ENCODE data around the gene CHPF2. TPM values are rescaled to one million over a fixed set of nuclear protein-coding genes. Genes with fewer than 3 reads are reported as not detected.

The CHPF2 gene
- total and polyA plus RNA-seq, 2 experiments from 2014 or later: 48.0 to 120 TPM

DNA sequence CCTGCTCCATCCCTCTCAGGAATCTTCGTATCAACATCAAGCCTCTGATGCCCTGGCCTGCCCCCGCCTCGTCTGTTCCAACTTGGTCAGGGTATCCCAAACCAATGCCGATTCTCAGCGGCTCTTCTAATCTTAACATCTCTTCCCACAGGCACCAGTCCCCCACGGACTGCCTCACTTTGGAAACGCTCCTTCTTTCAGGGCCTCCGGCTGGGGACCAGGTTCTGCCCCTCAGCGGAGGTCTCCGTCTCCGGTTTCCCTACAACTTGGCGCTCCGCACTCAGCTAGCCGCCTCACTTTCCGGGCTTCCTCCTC is 5.8 kb upstream of the CHPF2 start:
- in situ Hi-C loops (cut with MboI): no loop called here

DNA sequence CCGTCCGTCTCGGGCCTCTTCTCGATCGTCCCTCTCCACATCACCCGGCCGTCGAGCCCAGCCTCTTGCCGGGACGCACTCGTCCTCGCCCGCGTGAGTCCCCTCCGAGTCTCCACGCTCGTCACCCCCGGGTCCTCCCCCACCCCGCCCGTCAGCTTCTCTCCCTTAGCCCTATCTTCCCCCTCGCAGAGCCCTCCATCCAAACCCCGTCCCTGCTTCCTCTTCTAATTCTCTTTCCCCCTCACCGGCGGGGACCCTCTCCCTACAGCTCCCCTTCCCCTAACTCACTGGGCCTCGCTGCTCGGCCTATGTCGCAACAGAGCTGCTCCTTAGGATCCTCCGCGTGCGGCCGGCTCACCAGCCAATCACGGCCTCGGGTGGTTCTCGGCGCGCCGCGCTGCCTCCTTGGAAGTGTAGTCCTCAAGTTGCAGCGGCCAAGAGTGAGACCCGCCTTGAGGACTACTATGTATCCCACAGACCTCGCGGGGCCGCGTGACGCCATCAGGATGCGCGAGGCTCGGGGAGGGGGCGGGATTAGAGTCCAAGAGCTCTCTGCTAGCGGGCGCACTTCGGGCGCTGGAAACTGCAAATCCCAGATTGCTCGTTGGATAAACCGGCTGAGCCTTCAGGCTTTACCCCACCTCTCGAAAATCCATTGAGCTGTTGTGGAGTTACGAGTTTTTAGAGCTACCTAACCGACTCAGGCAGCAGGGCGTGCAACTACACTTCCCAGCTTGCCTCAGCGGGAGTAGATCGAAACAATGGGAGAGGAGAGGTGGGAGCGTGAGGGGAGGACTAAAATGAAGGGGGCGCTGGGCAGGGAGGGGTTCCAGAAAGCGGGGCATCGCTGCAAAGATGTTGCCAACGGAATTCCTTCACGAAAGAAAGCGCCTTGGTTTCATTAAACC is 5.2 kb upstream of the CHPF2 start, which contains the start of gene ABCF2:
TSS of gene ABCF2 (minus strand) at position 331 of the 908 bp plus-strand sequence. CDS start 747 bp downstream, outside the sequence.
- 0 to 1% methylated on average over 67 to 68 of the region's 68 CpGs for WGBS, 2 experiments (ENCODE audit: low coverage in 1 of 2, low lambda C conversion rate in 2 of 2, missing lambda C conversion rate in 2 of 2)
- Histone ChIP-seq H3K27me3 (replicated peaks; ENCODE audit: insufficient read depth) (no peaks in the 10 kb centered on the region), H3K9ac (peak within 1 kb of the TSS; percentile 91), H3F3A (ENCODE audit: insufficient read depth) (peaks cover 20% of the 10 kb centered on the region), H3K9me3 (ENCODE audit: low read depth) (no peaks in the 10 kb centered on the region), H3K4me2 (ENCODE audit: unreplicated experiment) (peak within 1 kb of the TSS; percentile 86), H3K4me3 (peak within 1 kb of the TSS; percentile 88), H3K36me3 (ENCODE audit: low read depth) (peaks cover 26% of the 10 kb centered on the region), H3K27ac (peak within 1 kb of the TSS; percentile 77), H3K79me2 (ENCODE audit: insufficient read depth) (peaks cover 38% of the 10 kb centered on the region), H3K4me1 (ENCODE audit: insufficient read depth) (peaks cover 34% of the 10 kb centered on the region), H3K9me2 (ENCODE audit: insufficient read depth) (no peaks in the 10 kb centered on the region), H4K20me1 (ENCODE audit: insufficient read depth) (no peaks in the 10 kb centered on the region), H2AFZ (peak within 1 kb of the TSS; percentile 96)
- DNase-seq: peak; percentile 99
- in situ Hi-C loops (cut with MboI): no loop called here
- TF ChIP-seq EZH2phosphoT487 (IDR thresholded peaks at IDR 0.05; ENCODE audit: insufficient read depth, low read depth): no peak
- no peak for TF ChIP-seq EZH2 (IDR thresholded peaks at IDR 0.05; ENCODE audit: insufficient read depth, poor library complexity, severe bottlenecking)

More for the DNA sequence above, 5.8 kb upstream of the CHPF2 start:
- Histone ChIP-seq H3K27ac (peak overlapping the region; percentile 61), H3K9me2 (ENCODE audit: insufficient read depth) (no peaks in the 10 kb centered on the region), H3K9me3 (ENCODE audit: low read depth) (no peaks in the 10 kb centered on the region), H4K20me1 (ENCODE audit: insufficient read depth) (no peaks in the 10 kb centered on the region), H3F3A (ENCODE audit: insufficient read depth) (peaks cover 20% of the 10 kb centered on the region), H3K9ac (peak overlapping the region; percentile 91), H3K4me3 (peak overlapping the region; percentile 88), H3K4me1 (ENCODE audit: insufficient read depth) (peaks cover 30% of the 10 kb centered on the region), H3K79me2 (ENCODE audit: insufficient read depth) (peaks cover 32% of the 10 kb centered on the region), H3K36me3 (ENCODE audit: low read depth) (peaks cover 30% of the 10 kb centered on the region), H3K4me2 (ENCODE audit: unreplicated experiment) (peak overlapping the region; percentile 86), H3K27me3 (replicated peaks; ENCODE audit: insufficient read depth) (no peaks in the 10 kb centered on the region), H2AFZ (peak overlapping the region; percentile 86)
- 1 to 2% methylated on average over 15 of the region's 15 CpGs for WGBS, 2 experiments (ENCODE audit: low coverage in 1 of 2, low lambda C conversion rate in 2 of 2, missing lambda C conversion rate in 2 of 2)
- no peak for DNase-seq
- TF ChIP-seq EZH2phosphoT487 (IDR thresholded peaks at IDR 0.05; ENCODE audit: insufficient read depth, low read depth) (no peak), EZH2 (IDR thresholded peaks at IDR 0.05; ENCODE audit: insufficient read depth, poor library complexity, severe bottlenecking) (no peak)

DNA sequence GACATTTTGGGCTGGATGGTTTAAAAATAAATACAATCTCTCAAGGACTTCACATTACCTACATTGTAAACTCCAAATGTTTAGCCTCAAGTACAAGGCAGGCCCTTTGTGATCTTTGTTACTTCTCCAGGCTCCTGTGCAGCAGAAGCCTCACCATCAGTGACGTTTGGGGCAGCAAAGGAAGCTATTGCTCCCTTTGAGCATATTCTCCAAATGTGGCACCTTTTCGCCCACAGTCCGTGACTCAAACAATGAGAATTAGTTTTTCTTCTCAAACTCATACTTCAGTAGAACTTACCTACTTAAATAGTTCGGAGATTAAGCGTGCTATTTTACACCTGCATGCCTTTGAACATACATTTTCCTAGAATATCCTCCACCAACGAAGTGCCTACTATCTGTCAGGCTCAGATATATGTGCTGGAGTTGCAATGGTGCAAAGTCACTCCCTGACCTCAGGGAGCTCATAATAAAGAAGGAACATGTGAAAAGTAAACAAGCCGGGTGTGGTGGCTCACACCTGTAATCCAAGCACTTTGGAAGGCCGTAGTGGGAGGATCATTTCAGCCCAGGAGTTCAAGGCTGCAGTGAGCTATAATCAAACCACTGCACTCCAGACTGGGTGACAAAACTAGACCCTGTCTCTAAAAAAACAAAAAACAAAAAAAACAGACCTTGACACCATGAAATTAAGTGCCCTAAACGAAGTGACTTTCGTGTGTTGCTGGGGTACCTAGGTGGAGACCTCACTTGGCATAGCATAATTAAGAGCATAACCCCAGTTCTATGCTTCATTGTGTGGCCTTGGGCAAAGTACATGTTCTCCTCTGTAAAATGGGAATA is 4.0 kb upstream of the CHPF2 start:
- H3K9me2 ChIP-seq (ENCODE audit: insufficient read depth): no peaks in the 10 kb centered on the region
- in situ Hi-C loops (cut with MboI): no loop called here
- TF ChIP-seq EZH2 (IDR thresholded peaks at IDR 0.05; ENCODE audit: insufficient read depth, poor library complexity, severe bottlenecking) (no peak), EZH2phosphoT487 (IDR thresholded peaks at IDR 0.05; ENCODE audit: insufficient read depth, low read depth) (no peak)
- H3K4me2 ChIP-seq (ENCODE audit: unreplicated experiment): peak overlapping the region; percentile 86
- peak overlapping the region; percentile 88 for H3K4me3 ChIP-seq
- peaks cover 49% of the 10 kb centered on the region for H3K79me2 ChIP-seq (ENCODE audit: insufficient read depth)
- peak overlapping the region; percentile 91 for H3K9ac ChIP-seq
- peak overlapping the region; percentile 96 for H2AFZ ChIP-seq
- H3K36me3 ChIP-seq (ENCODE audit: low read depth): peaks cover 15% of the 10 kb centered on the region
- peaks cover 20% of the 10 kb centered on the region for H3F3A ChIP-seq (ENCODE audit: insufficient read depth)
- DNase-seq: no peak
- peaks cover 34% of the 10 kb centered on the region for H3K4me1 ChIP-seq (ENCODE audit: insufficient read depth)
- H3K9me3 ChIP-seq (ENCODE audit: low read depth): no peaks in the 10 kb centered on the region
- H3K27ac ChIP-seq: peak overlapping the region; percentile 77
- no peaks in the 10 kb centered on the region for H4K20me1 ChIP-seq (ENCODE audit: insufficient read depth)
- H3K27me3 ChIP-seq (replicated peaks; ENCODE audit: insufficient read depth): no peaks in the 10 kb centered on the region
- WGBS, 2 experiments (ENCODE audit: low coverage in 1 of 2, low lambda C conversion rate in 2 of 2, missing lambda C conversion rate in 2 of 2): 58 to 59% methylated on average over 10 of the region's 10 CpGs

DNA sequence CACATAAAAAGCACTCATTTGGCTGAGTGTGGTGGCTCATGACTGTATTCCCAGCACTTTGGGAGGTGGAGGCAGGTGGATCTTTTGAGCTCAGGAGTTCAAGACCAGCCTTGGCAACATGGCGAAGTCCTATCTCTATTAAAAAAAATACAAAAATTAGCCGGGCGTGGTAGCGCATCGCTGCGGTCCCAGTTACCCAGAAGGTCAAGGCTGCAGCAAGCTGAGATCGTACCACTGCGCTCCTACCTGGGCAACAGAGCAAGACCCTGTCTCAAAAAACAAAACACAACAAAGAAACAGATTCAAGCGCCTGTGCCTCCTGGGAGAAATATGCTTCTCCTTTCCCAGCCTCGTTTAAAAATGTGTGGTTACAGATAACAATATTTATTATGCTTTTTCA is 3.0 kb upstream of the CHPF2 start:
- 89 to 93% methylated on average over 10 of the region's 10 CpGs for WGBS, 2 experiments (ENCODE audit: low coverage in 1 of 2, low lambda C conversion rate in 2 of 2, missing lambda C conversion rate in 2 of 2)
- Histone ChIP-seq H4K20me1 (ENCODE audit: insufficient read depth) (peaks cover 5% of the 10 kb centered on the region; the same call in 1 of the 2 replicates), H3K79me2 (ENCODE audit: insufficient read depth) (peaks cover 55% of the 10 kb centered on the region)

More for the DNA sequence above, 3.0 kb upstream of the CHPF2 start:
- Histone ChIP-seq H3K9me2 (ENCODE audit: insufficient read depth) (no peaks in the 10 kb centered on the region), H3K27me3 (replicated peaks; ENCODE audit: insufficient read depth) (no peaks in the 10 kb centered on the region), H3K36me3 (ENCODE audit: low read depth) (peaks cover 11% of the 10 kb centered on the region), H3K4me2 (ENCODE audit: unreplicated experiment) (no peak overlapping the region), H3F3A (ENCODE audit: insufficient read depth) (peaks cover 20% of the 10 kb centered on the region), H3K27ac (no peak overlapping the region), H3K9ac (no peak overlapping the region), H3K4me1 (ENCODE audit: insufficient read depth) (peaks cover 41% of the 10 kb centered on the region), H3K9me3 (ENCODE audit: low read depth) (no peaks in the 10 kb centered on the region), H3K4me3 (no peak overlapping the region), H2AFZ (no peak overlapping the region)
- TF ChIP-seq EZH2phosphoT487 (IDR thresholded peaks at IDR 0.05; ENCODE audit: insufficient read depth, low read depth) (no peak), EZH2 (IDR thresholded peaks at IDR 0.05; ENCODE audit: insufficient read depth, poor library complexity, severe bottlenecking) (no peak)
- in situ Hi-C loops (cut with MboI): no loop called here
- DNase-seq: no peak
